ENCODE results near the gene KDM6A. TPM values are rescaled to one million over a fixed set of nuclear protein-coding genes. Genes with fewer than 3 reads are reported as not detected.
"Not testable (repeated sequence)": the region's sequence is repeated elsewhere in the genome, so short reads cannot be mapped to it uniquely, and the experiment has no call there.

KDM6A gene
- total and polyA plus RNA-seq, 7 donors = 3.6 to 21.3 (median 13.2) TPM

- no peaks in the 10 kb centered on the region for H3K9me3 ChIP-seq
- DNase-seq = no peak
- peaks cover 0 to 11% of the 10 kb centered on the region in 2 donors for H3K36me3 ChIP-seq (ENCODE audit: insufficient read depth in 1 of 2, low read depth in 1 of 2)
- no peak for TF ChIP-seq CTCF (IDR thresholded peaks at IDR 0.05)
- no peaks in the 10 kb centered on the region for H3K27me3 ChIP-seq (ENCODE audit: insufficient read depth in 3 of 3, low read length in 2 of 3)
- H3K27ac ChIP-seq = no peak overlapping the region
- no peaks in the 10 kb centered on the region for H3K4me1 ChIP-seq
- H3K4me3 ChIP-seq = no peak overlapping the region
- no peak for ATAC-seq
- intact Hi-C loops (cut with DNase I) = no loop called here
These were observed 177.6 kb downstream of the KDM6A start for GRCh38 chrX:45050558-45050957.

- Histone ChIP-seq H3K4me3 (no peak overlapping the region), H3K36me3 (ENCODE audit: insufficient read depth in 1 of 2, low read depth in 1 of 2) (peaks cover 0 to 36% of the 10 kb centered on the region in 2 donors), H3K4me1 (no peaks in the 10 kb centered on the region), H3K9me3 (no peaks in the 10 kb centered on the region), H3K27me3 (ENCODE audit: insufficient read depth in 3 of 3, low read length in 2 of 3) (no peaks in the 10 kb centered on the region), H3K27ac (no peak overlapping the region)
- DNase-seq (no peak), ATAC-seq (no peak)
- no peak for TF ChIP-seq CTCF (IDR thresholded peaks at IDR 0.05)
- intact Hi-C loops (cut with DNase I) = no loop called here
- 69 to 90% (median 90%) methylated on average over 2 of the region's 2 CpGs for WGBS, 3 donors
These were observed 183.6 kb downstream of the KDM6A start for GRCh38 chrX:45056428-45057145.

- intact Hi-C loops (cut with DNase I) = loop anchor here in 1 of 2 donors (5.0 kb wide), 1 partner anchor 48 kb away; no protein-coding TSS in a partner anchor
- H3K27me3 ChIP-seq (ENCODE audit: insufficient read depth in 3 of 3, low read length in 2 of 3); H3K27ac ChIP-seq; H3K4me3 ChIP-seq; H3K9me3 ChIP-seq; DNase-seq; H3K4me1 ChIP-seq; ATAC-seq: not testable (repeated sequence)
- WGBS, 3 donors = 92 to 98% (median 92%) methylated on average over 2 of the region's 2 CpGs
- peaks cover 0 to 63% of the 10 kb centered on the region in 2 donors for H3K36me3 ChIP-seq (ENCODE audit: insufficient read depth in 1 of 2, low read depth in 1 of 2)
These were observed 186.9 kb downstream of the KDM6A start for GRCh38 chrX:45059906-45060305.

GRCh38 chrX:45063319-45064095 is 190.5 kb downstream of the KDM6A start:
- no peak for TF ChIP-seq CTCF (IDR thresholded peaks at IDR 0.05)
- intact Hi-C loops (cut with DNase I) = loop anchor here in 1 of 2 donors (5.0 kb wide), 1 partner anchor 51 kb away; no protein-coding TSS in a partner anchor
- Histone ChIP-seq H3K27me3 (ENCODE audit: insufficient read depth in 3 of 3, low read length in 2 of 3) (no peaks in the 10 kb centered on the region), H3K36me3 (ENCODE audit: insufficient read depth in 1 of 2, low read depth in 1 of 2) (peaks cover 0 to 80% of the 10 kb centered on the region in 2 donors), H3K4me1 (no peaks in the 10 kb centered on the region), H3K9me3 (no peaks in the 10 kb centered on the region), H3K4me3 (no peak overlapping the region), H3K27ac (no peak overlapping the region)
- DNase-seq = peak in 1 of 2 donors; percentile 58
- peak; percentile 51 to 83 (median 74) for ATAC-seq
- WGBS, 3 donors = 82 to 94% (median 85%) methylated on average over 11 of the region's 11 CpGs

GRCh38 chrX:45068569-45068968 is 195.6 kb downstream of the KDM6A start:
- Histone ChIP-seq H3K4me1 (no peaks in the 10 kb centered on the region), H3K27me3 (ENCODE audit: insufficient read depth in 3 of 3, low read length in 2 of 3) (no peaks in the 10 kb centered on the region), H3K36me3 (ENCODE audit: insufficient read depth in 1 of 2, low read depth in 1 of 2) (peaks cover 0 to 47% of the 10 kb centered on the region in 2 donors), H3K9me3 (no peaks in the 10 kb centered on the region), H3K27ac (no peak overlapping the region), H3K4me3 (no peak overlapping the region)
- peak in 2 of 4 donors; percentile 22 to 35 for ATAC-seq
- no peak for TF ChIP-seq CTCF (IDR thresholded peaks at IDR 0.05)
- intact Hi-C loops (cut with DNase I) = no loop called here
- DNase-seq = no peak
- 89 to 94% (median 90%) methylated on average over 4 of the region's 4 CpGs for WGBS, 3 donors

Data from psoas muscle (tissue), 8 donors.